H1 (cell line): Measurements from ENCODE around the gene VAMP3. TPM values are rescaled to one million over a fixed set of nuclear protein-coding genes. Genes with fewer than 3 reads are reported as not detected.

Experiments
- CTCF ChIA-PET: fragments of 300-600 bp; sonication (Branson Sonifier 250); formaldehyde crosslinking; loops from one replicate; lab custom pipeline; 2021; ENCODE audit not compliant: partially characterized antibody; lab: Charles Lee
- POLR2A ChIA-PET: fragments of 300-600 bp; sonication (Branson Sonifier 250); formaldehyde crosslinking; loops from one replicate; lab custom pipeline; 2021; ENCODE audit warnings: inconsistent platforms; ENCODE audit not compliant: partially characterized antibody; lab: Charles Lee
- DNase-seq, 2 experiments: peaks; one replicate each; pipeline versions ENCODE4 v3.0.0 to v3.0.0-alpha.2; 2010 to 2022; ENCODE audit warnings: low spot score in 2 of 2, low read depth in 1 of 2, mixed read lengths in 1 of 2
- FAIRE-seq: peaks from 2 replicates; lab custom pipeline; 2011; peaks lifted over from hg19 to GRCh38; lab: Jason Lieb, UNC
- H2AFZ ChIP-seq: 2 replicates; pipeline ENCODE4 v1.8.1; 2012; ENCODE audit warnings: low read length, inconsistent platforms
- H2AK5ac ChIP-seq: 2 replicates; pipeline ENCODE4 v1.6.1; 2013; ENCODE audit warnings: low read depth, low read length
- H2BK120ac ChIP-seq: replicated peaks from 2 replicates; pipeline ENCODE3; 2013; ENCODE audit warnings: low read depth, low read length, inconsistent platforms
- H2BK12ac ChIP-seq: 2 replicates; pipeline ENCODE4 v1.6.1; 2013; ENCODE audit warnings: low read depth, low read length
- H2BK15ac ChIP-seq: 2 replicates; pipeline ENCODE4 v1.6.1; 2013; ENCODE audit warnings: low read length
- H2BK20ac ChIP-seq: 2 replicates; pipeline ENCODE4 v1.6.1; 2013; ENCODE audit warnings: low read length
- H2BK5ac ChIP-seq: 2 replicates; pipeline ENCODE4 v1.6.1; 2013; ENCODE audit warnings: low read depth, low read length
- H3K14ac ChIP-seq: 2 replicates; pipeline ENCODE4 v1.6.1; 2013; ENCODE audit warnings: inconsistent platforms; ENCODE audit not compliant: insufficient read length
- H3K18ac ChIP-seq: 2 replicates; pipeline ENCODE4 v1.6.1; 2013; ENCODE audit warnings: low read length; ENCODE audit errors: extremely low read depth
- H3K23ac ChIP-seq: 2 replicates; pipeline ENCODE4 v1.6.1; 2013; ENCODE audit warnings: inconsistent platforms; ENCODE audit not compliant: insufficient read length
- H3K23me2 ChIP-seq: 2 replicates; pipeline ENCODE4 v1.6.1; 2013; ENCODE audit warnings: low read depth, low read length
- H3K27ac ChIP-seq: 2 replicates; pipeline ENCODE4 v1.6.1; 2011; ENCODE audit warnings: low read depth, low read length, inconsistent platforms
- H3K27me3 ChIP-seq, 4 experiments: replicated peaks in 1 of 4; 1 replicate in 1 of 4; 2 replicates in 3 of 4; pipeline versions ENCODE4 v1.6.1 to v1.8.1; 2011 to 2013; ENCODE audit warnings: low read length in 3 of 4, mild to moderate bottlenecking in 3 of 4, inconsistent platforms in 2 of 4, mixed read lengths in 2 of 4, moderate library complexity in 1 of 4; ENCODE audit not compliant: control insufficient read depth in 3 of 4, insufficient read depth in 3 of 4; ENCODE audit errors: extremely low read depth in 1 of 4
- H3K36me3 ChIP-seq, 4 experiments: 2 replicates each; pipeline versions ENCODE4 v1.6.1 to v1.8.1; 2011 to 2013; ENCODE audit warnings: mild to moderate bottlenecking in 4 of 4, low read length in 3 of 4, moderate library complexity in 2 of 4, control low read depth in 1 of 4, inconsistent platforms in 1 of 4; ENCODE audit not compliant: insufficient read depth in 4 of 4, control insufficient read depth in 2 of 4
- H3K4ac ChIP-seq: replicated peaks from 2 replicates; pipeline ENCODE3; 2013; ENCODE audit warnings: low read length, low read depth, mixed read lengths, inconsistent platforms; ENCODE audit not compliant: insufficient read length
- H3K4me1 ChIP-seq, 4 experiments: replicated peaks in 1 of 4; 1 replicate in 1 of 4; 2 replicates in 3 of 4; pipeline versions ENCODE4 v1.6.1 to v1.8.1; 2011 to 2013; ENCODE audit warnings: low read length in 3 of 4, inconsistent platforms in 2 of 4, mixed read lengths in 1 of 4; ENCODE audit not compliant: insufficient read depth in 4 of 4, control insufficient read depth in 3 of 4
- H3K4me2 ChIP-seq, 2 experiments: 2 replicates each; pipeline versions ENCODE4 v1.6.1 to v1.8.1; 2011 to 2013; ENCODE audit warnings: low read depth in 2 of 2, low read length in 2 of 2, control low read depth in 1 of 2, inconsistent platforms in 1 of 2, mild to moderate bottlenecking in 1 of 2; ENCODE audit not compliant: insufficient read depth in 1 of 2
- H3K4me3 ChIP-seq, 4 experiments: fragments of 200-600, 300-600 bp in 1 of 4; sonication (generic), shearing (Covaris generic), sonication (Bioruptor Twin) in 1 of 4; 2 replicates each; pipeline versions ENCODE4 v1.5.1 to v1.8.1; 2011 to 2016; ENCODE audit warnings: low read length in 4 of 4, low read depth in 3 of 4, control low read depth in 2 of 4, inconsistent platforms in 2 of 4, mild to moderate bottlenecking in 2 of 4, mixed read lengths in 1 of 4, moderate library complexity in 1 of 4; ENCODE audit not compliant: insufficient read depth in 2 of 4; ENCODE audit errors: extremely low read depth in 1 of 4
- H3K56ac ChIP-seq: replicated peaks from 2 replicates; pipeline ENCODE3; 2013; ENCODE audit warnings: low read depth, mild to moderate bottlenecking, mixed read lengths, low read length, inconsistent platforms; ENCODE audit not compliant: insufficient read length
- H3K79me1 ChIP-seq: 2 replicates; pipeline ENCODE4 v1.6.1; 2013; ENCODE audit warnings: low read depth, low read length, control low read depth
- H3K79me2 ChIP-seq, 2 experiments: 2 replicates each; pipeline versions ENCODE4 v1.6.1 to v1.8.1; 2012 to 2013; ENCODE audit warnings: low read length in 2 of 2, mild to moderate bottlenecking in 2 of 2, inconsistent platforms in 1 of 2; ENCODE audit not compliant: insufficient read depth in 2 of 2, control insufficient read depth in 1 of 2
- H3K9ac ChIP-seq, 4 experiments: replicated peaks in 1 of 4; 1 replicate in 1 of 4; 2 replicates in 3 of 4; pipeline versions ENCODE4 v1.6.1 to v1.8.1; 2011 to 2013; ENCODE audit warnings: low read depth in 3 of 4, low read length in 3 of 4, control low read depth in 2 of 4, mild to moderate bottlenecking in 2 of 4, moderate library complexity in 2 of 4, inconsistent platforms in 1 of 4; ENCODE audit errors: extremely low read depth in 1 of 4
- H3K9me3 ChIP-seq, 2 experiments: 2 replicates each; pipeline versions ENCODE4 v1.6.1 to v1.8.1; 2012 to 2013; ENCODE audit warnings: mild to moderate bottlenecking in 2 of 2, moderate library complexity in 2 of 2, control low read depth in 1 of 2, inconsistent platforms in 1 of 2, low read depth in 1 of 2, low read length in 1 of 2, mixed read lengths in 1 of 2; ENCODE audit not compliant: insufficient read depth in 2 of 2
- H4K20me1 ChIP-seq, 2 experiments: replicated peaks in 1 of 2; 2 replicates each; pipeline versions ENCODE3 to v1.8.1; 2011 to 2013; ENCODE audit warnings: inconsistent platforms in 2 of 2, low read length in 2 of 2, mild to moderate bottlenecking in 1 of 2; ENCODE audit not compliant: insufficient read depth in 2 of 2, control insufficient read depth in 1 of 2
- H4K5ac ChIP-seq: 2 replicates; pipeline ENCODE4 v1.6.1; 2013; ENCODE audit warnings: low read length, low read depth, mixed read lengths, inconsistent platforms; ENCODE audit not compliant: insufficient read length
- H4K8ac ChIP-seq: 2 replicates; pipeline ENCODE4 v1.8.0; 2013; ENCODE audit warnings: mild to moderate bottlenecking, moderate library complexity, low read length, inconsistent platforms; ENCODE audit not compliant: insufficient read depth; ENCODE audit errors: extremely low read depth
- H4K91ac ChIP-seq: replicated peaks from 2 replicates; pipeline ENCODE3; 2013; ENCODE audit warnings: low read length, mixed read lengths, inconsistent platforms; ENCODE audit not compliant: insufficient read length
- CHD2 ChIP-seq: IDR thresholded peaks from 2 replicates; pipeline ENCODE4 v1.6.1; 2012; ENCODE audit warnings: low read length, improper control_type of control experiment
- TAF1 ChIP-seq: IDR thresholded peaks from 2 replicates; pipeline ENCODE4 v1.6.1; 2011; ENCODE audit warnings: mild to moderate bottlenecking, low read depth, low read length
- WGBS, 2 experiments: shearing (Covaris generic) in 1 of 2; methylation state at CpG; one replicate each; pipeline versions ENCODE4 v1.1.6 to v1.1.7; 2013 to 2015; ENCODE audit warnings: low lambda C conversion rate in 2 of 2, mixed read lengths in 2 of 2, inconsistent platforms in 1 of 2, low coverage in 1 of 2, missing lambda C conversion rate in 1 of 2; ENCODE audit not compliant: insufficient replicate concordance in 2 of 2, insufficient coverage in 1 of 2, insufficient read length in 1 of 2; ENCODE audit errors: extremely low coverage in 1 of 2, missing lambda C conversion rate in 1 of 2; 5-methylcytosine and 5-hydroxymethylcytosine counted together
- polyA plus RNA-seq, 7 experiments: library from polyadenylated mRNA; depleted of rRNA in 3 of 7; stranded (reverse) in 5 of 7; unstranded in 2 of 7; fragments of >200 nt in 5 of 7; fragments of 200-250 nt in 2 of 7; gene quantifications; 1 replicate in 5 of 7; 2 replicates in 1 of 7; 4 replicates in 1 of 7; pipeline versions ENCODE4 v1.2.1 to v1.2.3, GENCODE V29; 2011 to 2013; ENCODE audit warnings: missing spikeins in 2 of 7, mixed read lengths in 2 of 7
- total RNA-seq: library from RNA; stranded (reverse); fragmentation: NEBNext Ultra II Directional; extraction: Animal tissue kit (Norgen Biotek cat#: 25700); gene quantifications from 2 replicates; pipeline ENCODE4 v1.2.1, GENCODE V29; 2021

Gene VAMP3
- total and polyA plus RNA-seq, 2 of the 8 experiments (the other 6 are each of a cell fraction or from before 2014, with no cell fraction given), result 27.9 to 36.7 TPM

- H3K9ac ChIP-seq, result no peak overlapping the region
- no peak overlapping the region for H2AK5ac ChIP-seq
- H3K4me2 ChIP-seq, result no peak overlapping the region
- H3K79me2 ChIP-seq, result peaks cover 0 to 23% of the 10 kb centered on the region in 2 experiments; a peak in 2 of 4 replicates
- WGBS, 2 experiments, result 91% methylated on average over 3 of the region's 3 CpGs; no CpG with 5 or more reads in 1 of the 2 experiments
- H2BK15ac ChIP-seq, result no peak overlapping the region
- no peak overlapping the region for H2AFZ ChIP-seq
- H3K4me1 ChIP-seq, result no peaks in the 10 kb centered on the region
- H4K8ac ChIP-seq, result no peak overlapping the region
- H3K56ac ChIP-seq, result no peak overlapping the region
- H3K9me3 ChIP-seq, result no peaks in the 10 kb centered on the region
- DNase-seq, result no peak
- H2BK12ac ChIP-seq, result no peak overlapping the region
- peaks cover 4 to 47% (median 24%) of the 10 kb centered on the region in 4 experiments; a peak in 7 of 8 replicates for H3K36me3 ChIP-seq
- no peaks in the 10 kb centered on the region for H3K27me3 ChIP-seq
- H4K5ac ChIP-seq, result no peak overlapping the region
- H2BK5ac ChIP-seq, result no peak overlapping the region
- POLR2A ChIA-PET, result no interaction called here
- H2BK20ac ChIP-seq, result no peak overlapping the region
- H3K18ac ChIP-seq, result no peak overlapping the region
- H3K4me3 ChIP-seq, result no peak overlapping the region
- H3K79me1 ChIP-seq, result peaks cover 2% of the 10 kb centered on the region; the same call in 1 of the 2 replicates
- no peak overlapping the region for H4K91ac ChIP-seq
- no peak overlapping the region for H3K23ac ChIP-seq
- H3K4ac ChIP-seq, result no peak overlapping the region
- TF ChIP-seq CHD2 (no peak), TAF1 (no peak)
- TF ChIP-seq, all 59 proteins: peak for 0
- peaks cover 0 to 3% of the 10 kb centered on the region in 2 experiments for H4K20me1 ChIP-seq
- no peak for FAIRE-seq
- no peak overlapping the region for H3K14ac ChIP-seq
- no peak overlapping the region for H2BK120ac ChIP-seq
- CTCF ChIA-PET, result no interaction called here
- H3K27ac ChIP-seq, result no peak overlapping the region
- H3K23me2 ChIP-seq, result no peaks in the 10 kb centered on the region
Measured at GRCh38 chr1:7777591-7777990, 6.5 kb downstream of the VAMP3 start.
